GM12891 (cell line): ENCODE results near the gene IL22RA1.

Source experiments
- DNase-seq: peaks from one replicate; pipeline ENCODE4 v3.0.0; 2011; ENCODE audit warnings: low spot score; ENCODE audit not compliant: insufficient read length
- FAIRE-seq: peaks from 2 replicates; lab custom pipeline; 2011; peaks lifted over from hg19 to GRCh38; lab: Jason Lieb, UNC
- PAX5 ChIP-seq: IDR thresholded peaks from 2 replicates; pipeline ENCODE4 v1.6.1; 2011; ENCODE audit warnings: low read length, moderate library complexity, mild to moderate bottlenecking; ENCODE audit not compliant: insufficient read depth, severe bottlenecking
- POLR2A ChIP-seq: IDR thresholded peaks from 2 replicates; pipeline ENCODE4 v1.6.1; 2011; ENCODE audit warnings: low read depth, low read length, control low read depth
- POLR2AphosphoS5 ChIP-seq: IDR thresholded peaks from 2 replicates; pipeline ENCODE4 v1.6.1; 2011; ENCODE audit warnings: low read depth, low read length, control low read depth
- POU2F2 ChIP-seq: IDR thresholded peaks from 2 replicates; pipeline ENCODE4 v1.6.1; 2011; ENCODE audit warnings: low read depth, mild to moderate bottlenecking, control low read depth, low read length, moderate library complexity
- SPI1 ChIP-seq: IDR thresholded peaks from 2 replicates; pipeline ENCODE4 v1.6.1; 2011; ENCODE audit warnings: low read depth, low read length, control low read depth
- TAF1 ChIP-seq: IDR thresholded peaks from 2 replicates; pipeline ENCODE4 v1.6.1; 2011; ENCODE audit warnings: low read depth, low read length, control low read depth

Gene IL22RA1

GRCh38 chr1:24126672-24127023, 16.3 kb downstream of the IL22RA1 start:
- TF ChIP-seq PAX5 (no peak), SPI1 (no peak), POLR2A (no peak), POU2F2 (no peak), TAF1 (no peak), POLR2AphosphoS5 (no peak)
- DNase-seq (no peak), FAIRE-seq (no peak)

- DNase-seq (no peak), FAIRE-seq (no peak)
- TF ChIP-seq PAX5 (no peak), POLR2A (no peak), SPI1 (no peak), POLR2AphosphoS5 (no peak), TAF1 (no peak), POU2F2 (no peak)
Measured at GRCh38 chr1:24126018-24126671, 16.8 kb downstream of the IL22RA1 start.

- DNase-seq: no peak
- FAIRE-seq: no peak
- TF ChIP-seq TAF1: no peak
- no peak for TF ChIP-seq POLR2AphosphoS5
- no peak for TF ChIP-seq PAX5
- no peak for TF ChIP-seq POU2F2
- no peak for TF ChIP-seq SPI1
- no peak for TF ChIP-seq POLR2A
Measured at GRCh38 chr1:24125456-24125855, 17.5 kb downstream of the IL22RA1 start.

GRCh38 chr1:24124980-24125379, 18.0 kb downstream of the IL22RA1 start:
- no peak for TF ChIP-seq PAX5
- no peak for TF ChIP-seq POLR2AphosphoS5
- no peak for TF ChIP-seq POU2F2
- no peak for TF ChIP-seq POLR2A
- TF ChIP-seq TAF1: no peak
- no peak for TF ChIP-seq SPI1
- FAIRE-seq: no peak
- DNase-seq: no peak

- TF ChIP-seq POU2F2: no peak
- TF ChIP-seq PAX5: no peak
- TF ChIP-seq TAF1: no peak
- FAIRE-seq: no peak
Measured at GRCh38 chr1:24123611-24124010, 19.3 kb downstream of the IL22RA1 start.

GRCh38 chr1:24122776-24123175, 20.2 kb downstream of the IL22RA1 start:
- FAIRE-seq (no peak), DNase-seq (no peak)
- TF ChIP-seq POU2F2: no peak

More at GRCh38 chr1:24123611-24124010, 19.3 kb downstream of the IL22RA1 start:
- DNase-seq: no peak

GRCh38 chr1:24121406-24121805, 21.5 kb downstream of the IL22RA1 start:
- DNase-seq (no peak), FAIRE-seq (no peak)
- TF ChIP-seq POLR2A (no peak), POU2F2 (no peak), SPI1 (no peak), TAF1 (no peak), POLR2AphosphoS5 (no peak), PAX5 (no peak)

GRCh38 chr1:24120965-24121364, 22.0 kb downstream of the IL22RA1 start:
- TF ChIP-seq TAF1 (no peak), SPI1 (no peak), PAX5 (no peak), POLR2AphosphoS5 (no peak), POLR2A (no peak), POU2F2 (no peak)
- no peak for DNase-seq
- FAIRE-seq: no peak

- TF ChIP-seq POLR2A: no peak
- TF ChIP-seq TAF1: no peak
- no peak for TF ChIP-seq PAX5
- TF ChIP-seq POLR2AphosphoS5: no peak
- no peak for TF ChIP-seq POU2F2
- no peak for TF ChIP-seq SPI1
- no peak for FAIRE-seq
Measured at GRCh38 chr1:24119859-24120756, 22.8 kb downstream of the IL22RA1 start.

GRCh38 chr1:24119489-24119858, 23.5 kb downstream of the IL22RA1 start:
- no peak for DNase-seq
- FAIRE-seq: no peak
- TF ChIP-seq PAX5 (no peak), TAF1 (no peak), POLR2AphosphoS5 (no peak), SPI1 (no peak), POU2F2 (no peak), POLR2A (no peak)

More at GRCh38 chr1:24119859-24120756, 22.8 kb downstream of the IL22RA1 start:
- DNase-seq: no peak
